GM19452 (cell line): Measurements from ENCODE around the gene TIMELESS.
A peak's percentile ranks its signal among the peaks of the same experiment; 100 is the strongest.
"Not testable (repeated sequence)": the region's sequence is repeated elsewhere in the genome, so short reads cannot be mapped to it uniquely, and the experiment has no call there.

Experiments
- ATAC-seq: cut with Tn5 transposase; IDR thresholded peaks from one replicate; pipeline ENCODE4 v1.9.1; 2021; ENCODE audit not compliant: unreplicated experiment

TIMELESS gene

DNA sequence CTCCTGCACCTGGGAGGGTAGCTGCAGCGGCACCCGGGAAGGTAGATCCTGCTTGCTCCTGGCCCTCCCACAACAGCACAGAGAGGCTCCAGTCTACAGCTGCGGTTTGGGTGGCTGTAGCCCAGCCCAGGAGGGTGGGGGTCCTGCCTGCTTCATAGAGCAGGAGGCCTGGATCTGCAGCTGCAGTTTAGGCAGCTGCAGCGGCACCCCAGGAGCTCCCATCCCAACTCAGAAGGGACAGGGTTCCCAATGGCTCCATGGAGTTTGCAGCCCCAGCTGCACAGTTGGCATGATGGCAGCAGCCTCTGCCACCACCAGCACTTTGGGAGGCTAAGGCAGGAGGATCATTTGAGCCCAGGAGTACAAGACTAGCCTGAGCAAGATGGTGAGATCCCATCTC lies 38.5 kb downstream of the TIMELESS start:
- ATAC-seq = no peak

DNA sequence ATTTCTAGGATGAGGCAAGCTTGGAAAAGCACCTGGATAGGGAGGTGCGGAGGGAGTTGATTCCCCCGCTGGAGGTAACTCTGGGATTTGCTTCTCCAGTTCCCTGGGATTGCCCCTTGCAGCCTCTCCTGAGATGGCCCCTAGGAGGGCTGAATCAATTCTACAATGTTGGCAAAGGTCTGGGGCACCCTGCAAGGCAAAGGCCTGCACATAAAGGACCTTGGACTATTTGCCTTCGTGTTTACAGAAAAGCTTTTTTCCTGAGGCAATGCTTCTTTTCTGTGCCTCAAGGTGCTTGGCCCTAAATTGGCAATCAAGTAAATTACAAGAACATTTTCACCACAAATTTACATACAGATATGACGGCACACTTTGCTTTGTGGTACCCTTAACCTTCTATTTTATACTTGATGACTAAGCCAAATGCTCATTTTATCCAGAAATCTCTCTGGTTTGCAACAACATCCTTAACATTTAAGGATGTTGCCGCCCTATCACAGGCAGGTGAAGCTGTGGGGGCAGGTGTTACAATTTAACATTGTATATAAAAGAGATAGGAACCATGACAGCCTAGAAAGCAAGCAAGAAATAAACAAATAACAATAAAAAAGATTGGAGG lies 40.3 kb downstream of the TIMELESS start:
- ATAC-seq = no peak

DNA sequence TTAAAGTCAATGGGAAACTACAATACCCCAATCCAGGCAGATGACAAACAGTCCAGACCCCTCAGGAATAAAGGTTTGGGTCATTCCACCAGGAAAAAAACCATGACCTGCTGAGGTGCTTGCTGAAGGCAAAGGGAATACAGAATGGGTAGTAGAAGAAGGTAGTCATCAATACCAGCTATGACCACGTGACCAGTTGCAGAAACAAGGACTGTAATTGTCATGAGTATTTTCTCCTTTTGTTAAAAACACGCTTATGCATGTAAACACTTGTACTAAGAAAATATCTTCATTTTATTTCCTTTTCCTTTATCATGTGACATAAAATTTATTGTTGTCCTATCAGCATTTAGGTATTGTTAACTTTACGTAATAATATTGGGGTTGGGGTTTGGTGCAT lies 45.0 kb downstream of the TIMELESS start:
- ATAC-seq = not testable (repeated sequence)

DNA sequence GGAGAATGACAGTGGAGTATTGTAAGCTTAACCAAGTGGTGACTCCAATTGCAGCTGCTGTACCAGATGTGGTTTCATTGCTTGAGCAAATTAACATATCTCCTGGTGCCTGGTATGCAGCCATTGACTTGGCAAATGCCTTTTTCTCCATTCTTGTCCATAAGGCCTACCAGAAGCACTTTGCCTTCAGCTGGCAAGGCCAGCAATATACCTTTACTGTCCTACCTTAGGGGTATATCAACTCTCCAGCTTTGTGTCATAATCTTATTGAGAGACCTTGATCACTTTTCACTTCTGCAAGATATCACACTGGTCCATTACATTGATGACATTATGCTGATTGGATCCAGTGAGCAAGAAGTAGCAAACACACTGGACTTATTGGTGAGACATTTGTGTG lies 47.6 kb downstream of the TIMELESS start:
- ATAC-seq = not testable (repeated sequence)

DNA sequence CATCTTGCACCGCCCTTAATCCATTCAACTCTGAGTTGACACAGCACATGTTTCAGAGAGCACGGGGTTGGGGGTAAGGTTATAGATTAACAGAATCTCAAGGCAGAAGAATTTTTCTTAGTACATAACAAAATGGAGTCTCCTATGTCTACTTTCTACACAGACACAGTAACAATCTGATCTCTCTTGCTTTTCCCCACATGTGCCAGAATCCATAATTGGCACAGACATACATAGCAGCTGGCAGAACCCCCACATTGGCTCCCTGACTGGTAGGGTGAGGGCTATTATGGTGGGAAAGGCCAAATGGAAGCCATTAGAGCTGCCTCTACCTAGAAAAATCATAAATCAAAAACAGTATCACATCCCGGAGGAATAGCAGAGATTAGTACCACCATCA lies 48.1 kb downstream of the TIMELESS start:
- ATAC-seq = not testable (repeated sequence)

DNA sequence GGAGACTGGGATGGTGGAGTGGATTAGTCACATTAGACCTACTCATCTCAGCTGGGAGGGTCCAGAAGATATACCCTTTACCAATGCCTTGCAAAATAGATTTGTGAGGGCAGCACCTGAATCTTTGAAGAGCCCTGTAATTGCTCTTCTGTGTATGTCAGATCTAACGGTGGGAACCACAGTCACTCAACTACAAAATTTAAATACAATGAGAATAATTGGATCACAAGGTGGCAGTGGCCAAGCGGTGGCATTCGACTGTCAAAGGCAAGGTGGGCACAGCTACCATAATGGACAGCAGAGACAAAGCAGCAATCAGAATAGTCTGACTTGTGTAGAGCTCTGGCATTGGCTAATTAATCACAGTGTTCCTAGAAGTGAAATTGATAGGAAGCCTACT lies 49.8 kb downstream of the TIMELESS start:
- not testable (repeated sequence) for ATAC-seq

DNA sequence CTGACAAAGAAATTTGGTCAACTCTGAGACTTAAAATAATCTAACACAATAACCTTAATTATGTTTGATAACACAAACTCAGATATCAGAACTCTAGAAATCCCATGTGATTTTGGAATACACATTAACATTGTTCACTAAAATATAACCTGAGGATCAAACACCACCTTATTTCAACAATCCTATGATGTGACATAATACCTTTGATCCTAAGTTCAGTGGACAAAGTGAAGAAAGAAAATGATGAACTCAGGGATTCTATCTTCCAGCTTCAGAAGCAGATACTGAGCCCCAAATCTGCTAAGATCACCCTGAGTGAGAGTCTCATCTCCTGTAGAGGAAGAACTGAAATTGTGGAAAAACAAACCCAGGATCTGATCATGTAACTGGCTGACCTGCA lies 50.9 kb downstream of the TIMELESS start:
- no peak for ATAC-seq

DNA sequence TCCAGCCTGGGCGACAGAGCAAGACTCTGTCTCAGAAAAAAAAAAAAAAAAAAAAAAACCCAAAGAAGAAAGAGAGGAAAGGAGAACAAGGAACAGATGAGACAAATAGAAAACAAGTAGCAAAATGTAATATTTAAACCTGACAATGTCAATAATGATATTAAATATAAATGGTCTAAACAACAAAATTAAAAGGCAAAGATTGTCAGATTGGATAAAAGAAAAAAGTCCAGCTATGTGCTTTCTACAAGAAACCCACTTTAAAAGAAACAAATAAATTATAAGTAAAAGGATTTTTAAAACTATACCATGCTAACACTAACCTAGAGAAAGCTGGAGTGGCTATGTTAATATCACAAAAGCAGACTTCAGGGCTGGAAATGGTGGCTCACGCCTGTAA lies 56.9 kb downstream of the TIMELESS start:
- ATAC-seq = no peak

DNA sequence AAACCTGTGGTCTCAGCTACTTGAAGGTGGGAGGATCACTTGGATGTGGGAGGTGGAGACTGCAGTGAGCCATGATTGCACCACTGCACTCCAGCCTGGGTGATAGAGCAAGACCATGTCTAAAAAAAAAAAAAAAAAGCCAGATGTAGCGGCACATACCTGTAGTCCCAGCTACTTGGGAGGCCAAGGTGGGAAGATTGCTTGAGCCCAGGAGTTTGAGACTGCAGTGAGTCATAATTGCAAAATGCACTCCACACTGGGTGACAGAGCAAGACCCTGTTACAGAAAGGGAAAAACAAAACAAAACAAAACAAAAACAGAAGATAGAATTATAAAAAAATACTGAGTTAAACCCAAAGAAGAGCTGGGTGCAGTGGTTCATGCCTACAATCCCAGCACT lies 57.5 kb downstream of the TIMELESS start:
- ATAC-seq = no peak

DNA sequence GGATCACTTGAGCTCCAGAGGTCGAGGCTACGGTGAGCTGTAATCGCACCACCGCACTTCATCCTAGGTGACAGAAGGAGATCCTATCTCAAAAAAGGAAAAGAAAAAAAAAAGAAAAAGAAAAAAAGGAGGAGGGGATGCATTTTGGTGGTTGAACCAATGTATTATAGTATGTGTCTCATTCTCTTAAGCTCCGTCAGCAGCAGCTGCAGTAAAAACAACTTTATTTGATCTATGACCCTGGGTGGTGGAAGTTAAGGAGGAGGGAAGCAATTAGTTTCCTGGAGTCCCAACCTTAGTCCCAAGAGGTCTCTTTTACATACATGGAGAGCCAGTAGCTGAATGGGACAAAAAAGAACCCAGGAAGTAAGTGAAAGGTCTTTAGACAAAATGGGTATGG lies 59.8 kb downstream of the TIMELESS start:
- ATAC-seq = no peak

DNA sequence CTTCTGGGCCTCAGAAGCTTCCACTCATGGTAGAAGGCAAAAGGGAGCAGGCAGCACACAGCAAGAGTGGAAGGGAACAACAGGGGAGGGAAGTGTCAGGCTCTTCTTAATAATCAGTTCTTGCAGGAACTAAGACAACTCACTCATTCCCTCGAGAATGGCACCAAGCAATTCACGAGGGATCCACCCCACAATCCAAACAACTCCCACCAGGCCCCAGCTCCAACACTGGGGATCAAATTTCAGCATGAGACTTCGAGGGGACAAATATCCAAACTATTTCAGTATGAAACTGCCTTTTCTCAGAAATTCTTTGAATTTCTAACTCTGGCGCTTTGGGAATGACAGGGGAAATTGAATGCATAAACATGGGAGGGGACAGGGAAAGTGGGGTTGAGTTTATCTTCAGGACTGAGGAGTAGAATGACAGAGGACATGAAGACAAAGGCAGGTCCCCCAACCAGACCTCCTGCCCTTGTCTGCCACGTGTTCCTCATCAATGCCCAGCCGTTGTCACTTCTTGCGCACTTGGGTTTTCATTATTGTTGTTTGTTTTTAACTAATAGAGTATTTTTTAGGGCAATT lies 62.0 kb downstream of the TIMELESS start:
- no peak for ATAC-seq

DNA sequence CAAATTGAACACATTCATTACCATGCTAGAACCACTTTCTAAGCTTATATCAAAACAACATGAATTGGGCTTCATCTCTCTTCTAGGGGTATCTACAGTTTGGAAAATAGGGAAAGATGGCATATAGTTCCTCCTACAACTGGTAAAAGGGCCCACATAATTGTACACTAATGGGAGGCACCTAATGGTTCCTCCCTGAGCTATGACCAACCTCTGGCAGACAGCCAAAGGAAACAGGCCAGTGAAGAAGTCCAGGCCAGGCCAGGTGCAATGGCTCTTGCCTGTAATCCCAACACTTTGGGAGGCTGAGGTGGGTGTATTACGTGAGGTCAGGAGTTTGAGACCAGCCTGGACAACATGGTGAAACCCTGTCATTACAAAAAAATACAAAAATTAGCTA lies 63.4 kb downstream of the TIMELESS start:
- no peak for ATAC-seq

DNA sequence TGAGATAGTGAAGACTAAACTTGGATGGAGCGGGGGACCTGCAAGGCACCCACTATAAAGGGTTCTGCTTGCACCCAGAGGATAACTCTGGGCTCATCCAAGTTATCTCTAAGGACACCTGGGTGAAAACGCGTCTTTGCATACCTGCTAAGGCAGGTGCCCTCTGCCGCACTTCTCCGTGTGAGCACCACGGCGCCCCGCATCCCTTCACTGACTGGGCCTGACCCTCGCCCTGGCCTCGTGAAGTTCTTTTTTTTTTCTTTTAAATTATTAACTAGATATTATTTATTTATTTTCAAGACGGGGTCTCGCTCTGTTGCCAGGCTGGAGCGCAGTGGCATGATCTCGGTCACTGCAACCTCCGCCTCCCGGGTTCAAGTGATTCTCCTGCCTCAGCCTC lies 66.6 kb downstream of the TIMELESS start:
- no peak for ATAC-seq

DNA sequence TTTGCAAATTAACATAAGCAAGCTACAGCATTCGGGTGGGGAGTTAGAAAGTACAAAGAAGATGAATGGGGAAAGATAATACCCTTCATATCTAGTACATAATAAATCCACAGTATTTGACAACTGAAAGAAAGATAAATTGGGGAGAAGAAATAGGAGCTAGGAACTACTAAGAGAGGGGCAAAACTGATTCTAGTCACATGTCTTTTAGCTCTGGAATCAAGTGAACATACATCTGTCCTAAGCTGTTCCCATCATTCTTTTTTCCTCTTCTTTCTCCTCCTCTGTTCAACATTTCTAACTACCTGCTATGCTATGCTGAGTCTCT lies 71.3 kb downstream of the TIMELESS start:
- ATAC-seq = no peak

DNA sequence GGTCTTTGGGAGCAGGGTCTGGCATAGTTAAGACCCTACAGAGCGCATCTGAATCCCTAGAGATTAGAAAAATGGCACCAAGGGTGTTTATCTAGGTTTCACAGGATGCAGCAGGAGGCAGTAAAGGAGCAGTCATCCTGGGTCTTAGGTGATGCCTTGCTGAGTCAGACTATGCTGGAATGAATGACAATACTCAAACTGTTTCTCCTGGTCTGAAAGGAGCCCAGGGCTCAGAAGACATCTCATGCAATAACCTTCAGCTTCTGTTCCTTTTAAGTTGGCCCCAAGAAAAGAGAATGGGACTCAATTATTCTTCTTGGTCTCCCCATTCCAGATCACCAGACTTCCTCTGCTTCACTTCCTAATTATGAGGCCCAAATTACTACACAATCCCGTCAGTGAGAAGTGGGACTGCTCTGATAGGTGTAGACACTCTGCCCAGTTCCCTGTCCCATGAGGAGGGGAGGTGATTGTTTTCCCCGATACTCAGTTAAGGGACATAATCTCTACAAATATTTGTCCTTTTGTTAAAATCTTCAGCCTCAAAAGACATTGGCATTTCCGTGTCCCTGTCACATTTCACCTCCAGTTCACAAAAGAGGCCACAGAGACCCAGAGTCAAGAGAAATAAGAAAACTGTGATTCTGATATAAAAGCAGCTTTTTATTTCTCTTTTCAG lies 71.8 kb downstream of the TIMELESS start:
- ATAC-seq = no peak

DNA sequence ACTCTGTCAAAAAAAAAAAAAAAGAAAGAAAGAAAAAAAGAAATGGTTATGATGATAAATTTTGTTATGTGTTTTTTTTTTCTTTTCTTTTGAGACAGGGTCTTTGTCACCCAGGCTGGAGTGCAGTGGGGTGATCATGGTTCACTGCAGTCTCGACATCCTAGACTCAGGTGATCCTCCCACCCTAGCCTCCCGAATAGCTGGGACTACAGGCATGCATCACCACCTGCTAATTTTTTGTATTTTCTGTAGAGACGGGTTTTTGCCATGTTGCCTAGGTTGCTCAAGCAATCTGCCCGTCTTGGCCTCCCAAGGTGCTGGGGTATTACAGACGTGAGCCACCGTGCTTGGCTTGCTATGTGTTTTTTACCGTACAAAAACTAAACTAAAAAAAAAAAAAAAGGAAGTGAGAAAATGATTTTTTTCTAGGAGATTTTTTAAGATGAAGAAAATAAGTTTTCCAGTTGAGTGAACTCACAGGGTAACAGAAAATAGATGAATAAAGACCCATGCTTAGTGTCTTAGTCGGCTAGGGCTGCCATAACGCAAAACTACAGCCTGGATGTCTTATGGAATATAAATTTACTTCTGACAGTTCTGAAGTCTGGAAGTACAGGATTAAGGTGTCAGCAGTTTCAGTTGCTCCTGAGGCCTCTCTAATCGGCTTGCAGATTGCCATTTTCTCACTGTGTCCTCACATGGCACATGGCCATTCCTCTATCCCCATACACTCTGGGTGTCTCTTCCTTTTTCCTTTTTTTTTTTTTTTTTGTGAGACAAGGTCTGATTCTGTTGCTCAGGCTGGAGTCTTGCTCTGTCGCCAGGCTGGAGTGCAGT lies 73.4 kb downstream of the TIMELESS start:
- peak; percentile 78 for ATAC-seq

DNA sequence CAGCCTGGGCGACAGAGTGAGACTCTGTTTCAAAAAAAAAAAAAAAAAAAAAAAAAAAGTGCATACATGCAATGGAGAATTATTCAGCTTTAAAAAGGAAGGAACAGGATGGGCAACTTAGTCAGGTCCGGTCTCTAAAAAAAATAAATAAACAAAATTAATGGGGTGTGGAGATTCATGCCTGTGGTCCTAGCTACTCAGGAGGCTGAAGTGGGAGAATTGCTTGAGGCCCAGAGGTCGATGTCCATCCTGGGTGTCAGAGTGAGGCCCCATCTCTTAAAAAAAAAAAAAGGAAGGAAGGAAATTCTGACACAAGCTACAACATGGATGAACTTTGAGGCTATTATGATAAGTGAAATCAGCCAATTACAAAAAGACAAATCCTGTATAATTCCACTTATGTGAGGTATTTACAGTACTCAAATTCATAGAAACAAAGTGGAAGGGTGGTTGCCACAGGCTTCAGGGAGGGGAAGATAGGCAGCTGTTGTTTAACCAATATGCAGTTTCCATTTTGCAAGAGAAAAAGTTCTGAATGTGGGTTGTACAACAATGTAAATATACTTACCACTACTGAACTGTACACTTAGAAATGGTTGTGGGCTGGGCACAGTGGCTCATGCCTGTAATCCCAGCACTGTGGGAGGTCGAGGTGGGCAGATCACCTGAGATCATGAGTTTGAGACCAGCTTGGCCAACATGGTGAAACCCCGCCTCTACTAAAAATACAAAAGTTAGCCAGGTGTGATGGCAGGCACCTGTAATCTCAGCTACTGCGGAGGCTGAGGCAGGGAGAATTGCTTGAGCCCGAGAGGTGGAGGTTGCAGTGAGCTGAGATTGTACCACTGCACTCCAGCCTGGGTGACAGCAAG lies 74.3 kb downstream of the TIMELESS start:
- ATAC-seq = peak; percentile 25

DNA sequence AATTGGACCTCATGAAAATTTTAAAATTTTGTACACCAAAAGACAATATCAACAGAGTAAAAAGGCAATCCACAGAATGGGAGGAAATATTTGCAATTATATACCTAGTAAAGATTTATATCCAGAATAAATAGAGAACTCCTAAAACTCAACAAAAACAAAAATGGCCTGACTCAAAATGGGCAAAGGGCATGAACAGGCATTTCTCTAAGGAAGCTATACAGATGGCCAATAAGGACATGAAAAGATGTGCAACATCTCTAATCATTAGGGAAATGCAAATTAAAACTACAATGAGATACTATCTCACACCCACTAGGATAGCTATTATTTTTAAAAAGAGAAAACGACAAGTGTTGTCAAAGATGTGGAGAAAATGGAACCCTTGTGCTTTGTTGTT lies 75.7 kb downstream of the TIMELESS start:
- ATAC-seq = no peak

DNA sequence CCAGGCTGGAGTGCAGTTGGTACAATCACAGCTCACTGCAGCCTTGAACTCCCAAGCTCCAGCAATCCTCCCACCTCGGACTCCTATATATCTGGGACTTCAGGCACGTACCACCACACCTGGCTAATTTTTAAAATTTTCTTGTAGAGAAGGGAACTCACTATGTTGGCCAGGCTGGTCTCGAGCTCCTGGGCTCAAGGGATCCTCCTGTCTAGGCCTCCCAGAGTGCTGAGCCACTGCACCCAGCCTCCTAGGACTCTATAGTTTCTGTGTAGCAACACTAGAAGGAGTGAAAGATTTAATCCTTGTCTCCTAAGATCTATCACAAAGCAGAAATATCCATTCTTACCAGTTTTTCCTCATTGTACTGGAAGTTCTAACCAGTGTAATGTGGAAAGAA lies 82.3 kb downstream of the TIMELESS start:
- no peak for ATAC-seq
